GM18505 (cell line): ENCODE results near the gene TUG1.

Experiments
- ATAC-seq: cut with Tn5 transposase; IDR thresholded peaks from one replicate; pipeline ENCODE4 v1.9.1; 2021; ENCODE audit not compliant: unreplicated experiment
- POLR2A ChIP-seq: IDR thresholded peaks from 4 replicates; pipeline ENCODE4 v1.6.1; 2011; ENCODE audit warnings: borderline replicate concordance; ENCODE audit not compliant: insufficient read depth, insufficient read length; ENCODE audit errors: extremely low read depth

The TUG1 gene

DNA sequence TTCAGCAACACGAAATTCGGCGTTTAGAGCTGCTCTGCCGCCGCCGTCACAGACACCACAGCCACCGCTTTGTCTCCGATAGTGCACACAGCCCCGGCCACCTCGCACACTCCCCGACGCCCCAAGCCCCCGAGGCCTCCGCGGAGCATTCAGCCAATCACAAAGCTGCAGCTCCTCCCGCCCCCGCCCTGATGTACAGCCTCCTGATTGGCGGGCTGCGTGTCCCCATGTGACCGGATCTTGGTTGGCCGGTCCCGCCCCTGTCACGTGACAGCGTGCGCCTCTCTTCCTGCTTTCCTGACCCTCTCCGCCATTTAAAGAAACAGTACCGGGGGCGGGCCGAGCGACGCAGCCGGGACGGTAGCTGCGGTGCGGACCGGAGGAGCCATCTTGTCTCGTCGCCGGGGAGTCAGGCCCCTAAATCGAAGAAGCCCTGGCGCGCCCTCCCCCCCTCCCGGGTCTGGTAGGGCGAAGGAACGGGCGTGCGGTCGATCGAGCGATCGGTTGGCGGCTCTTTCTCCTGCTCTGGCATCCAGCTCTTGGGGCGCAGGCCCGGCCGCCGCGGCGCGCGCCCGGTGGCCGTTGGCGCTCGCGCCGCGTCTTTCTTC, at the start of gene TUG1:
Gene TUG1 (plus strand): TSS at position 342 of the 608 bp plus-strand sequence.
- TF ChIP-seq POLR2A: peak; percentile 80
- ATAC-seq: peak; percentile 80

DNA sequence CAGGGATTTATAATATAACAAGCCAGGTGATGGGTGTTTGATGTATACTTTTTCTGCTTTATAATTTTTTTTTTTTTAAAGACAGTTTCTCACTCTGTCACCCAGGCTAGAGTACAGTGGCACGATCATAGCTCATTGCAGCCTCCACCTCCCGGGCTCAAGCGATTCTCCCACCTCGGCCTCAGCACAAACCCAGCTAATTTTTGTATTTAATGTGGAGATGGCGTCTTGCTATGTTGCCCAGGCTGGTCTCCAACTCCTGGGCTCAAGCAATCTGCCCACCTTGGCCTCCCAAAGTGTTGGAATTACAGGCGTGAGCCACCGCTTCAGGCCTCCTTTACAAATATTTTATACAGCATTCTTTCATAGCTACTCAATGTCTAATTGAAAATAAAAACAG, 49.1 kb upstream of the TUG1 start:
- no peak for ATAC-seq
- TF ChIP-seq POLR2A: no peak

DNA sequence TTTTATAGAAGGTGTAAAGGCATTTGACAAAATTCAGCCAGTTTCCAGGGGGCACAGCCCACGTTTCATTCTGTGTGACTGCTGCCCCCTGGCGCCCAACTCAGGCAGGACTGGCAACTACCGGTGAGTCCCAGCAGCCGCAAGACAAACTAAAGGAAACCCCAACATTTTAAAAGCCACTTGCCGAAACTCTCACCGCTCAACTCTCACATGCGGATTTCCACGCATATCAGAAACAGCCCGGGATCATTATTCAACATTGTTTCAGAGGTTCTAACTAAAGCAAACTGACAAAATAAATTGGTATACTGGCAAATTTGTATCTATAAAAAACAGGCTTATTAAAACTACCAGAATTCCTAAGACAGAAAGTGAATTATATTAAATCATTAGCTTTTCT, 48.7 kb upstream of the TUG1 start:
- no peak for TF ChIP-seq POLR2A
- ATAC-seq: no peak

DNA sequence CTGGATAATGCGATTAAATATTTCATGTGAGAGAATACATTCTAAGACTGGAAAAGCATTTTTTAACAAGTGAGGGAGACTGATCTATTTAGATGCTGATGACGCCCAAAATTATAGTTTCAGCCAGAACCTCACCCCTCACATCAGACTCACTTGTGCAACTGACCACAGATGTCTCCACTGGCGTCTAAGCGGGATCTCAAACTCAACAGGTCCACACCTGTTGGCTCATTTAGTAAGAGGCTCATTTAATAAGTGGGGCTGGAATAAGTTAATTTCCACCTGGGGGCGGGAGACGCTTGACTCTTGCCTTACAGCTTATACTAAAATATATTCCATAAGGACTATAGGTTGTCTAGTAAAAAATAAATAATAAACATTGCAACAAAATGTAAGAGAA, 48.0 kb upstream of the TUG1 start:
- TF ChIP-seq POLR2A: no peak
- ATAC-seq: no peak

DNA sequence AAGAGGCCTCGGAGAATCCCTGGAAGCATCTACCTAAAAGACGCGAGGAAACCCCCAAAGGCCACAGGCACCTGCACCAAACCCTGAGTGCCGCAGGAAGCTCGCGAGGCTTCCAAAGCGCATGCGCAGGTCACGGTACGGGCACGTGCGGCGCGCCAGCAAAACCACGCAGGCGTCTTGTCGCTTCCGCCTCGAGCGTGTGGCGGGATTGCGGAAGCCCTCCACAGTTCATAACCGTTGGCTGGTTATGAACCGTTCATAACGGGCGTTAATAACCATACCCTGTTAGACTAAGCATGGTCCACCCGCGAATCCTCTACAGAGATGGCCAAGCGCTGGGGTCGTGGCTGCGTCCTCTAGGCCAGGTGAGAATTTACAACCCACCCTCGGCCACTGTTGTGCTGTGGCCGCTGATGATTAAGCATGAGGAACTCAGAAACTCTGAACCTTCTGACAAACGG, 46.9 kb upstream of the TUG1 start:
- TF ChIP-seq POLR2A: peak; percentile 91
- ATAC-seq: no peak

DNA sequence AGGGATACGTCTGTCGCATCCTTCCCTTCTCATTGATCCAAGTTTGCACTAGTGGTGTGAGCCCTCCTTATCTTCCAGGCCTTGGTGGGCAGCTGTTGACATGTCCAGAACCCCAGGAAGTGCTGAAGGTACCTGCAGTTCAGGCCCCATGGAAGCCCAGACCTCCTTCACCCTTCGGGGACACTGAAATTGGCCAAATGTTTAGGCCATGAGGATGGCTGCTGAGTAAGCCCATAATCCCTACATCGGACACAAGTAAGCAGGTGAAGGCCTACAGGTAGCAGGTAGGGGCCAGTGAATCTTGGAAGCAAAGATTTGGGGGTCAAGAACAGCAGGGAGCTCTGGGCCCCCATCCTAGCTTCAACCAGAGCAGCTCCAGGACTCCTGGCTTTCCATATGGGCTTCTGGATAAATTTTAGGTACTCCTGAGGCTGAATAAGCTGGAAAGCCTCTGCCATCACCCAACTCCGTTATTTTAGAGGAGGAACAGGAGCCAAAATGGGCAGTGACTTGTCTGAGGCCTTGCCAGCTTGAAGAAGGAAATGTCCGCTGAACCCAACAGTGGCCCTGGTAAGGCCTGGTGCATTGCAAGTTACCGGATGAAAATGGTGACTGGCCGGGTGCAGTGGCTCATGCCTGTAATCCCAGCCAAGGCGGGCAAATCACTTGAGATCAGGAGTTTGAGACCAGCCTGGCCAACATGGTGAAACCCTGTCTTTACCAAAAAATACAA, 45.7 kb upstream of the TUG1 start:
- no peak for ATAC-seq
- no peak for TF ChIP-seq POLR2A

DNA sequence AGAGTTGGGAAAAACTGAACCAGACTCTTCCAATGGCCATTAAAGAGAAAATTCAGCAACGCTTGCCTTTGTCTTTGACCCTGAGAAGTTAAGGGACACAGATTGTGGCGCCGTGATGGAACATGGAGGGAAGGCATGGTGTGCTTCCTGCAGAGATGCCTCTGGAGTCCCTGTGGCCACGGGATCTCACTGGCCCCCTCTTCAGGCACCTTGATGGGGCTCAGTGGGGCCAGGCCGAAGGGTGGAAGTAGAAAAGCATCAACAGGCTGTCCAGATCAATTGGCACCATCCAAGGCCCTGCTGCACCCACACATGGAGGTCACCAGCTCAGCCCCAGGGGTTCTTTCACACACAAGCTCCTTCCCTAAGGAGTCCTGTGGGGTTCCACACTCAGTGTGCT, 43.4 kb upstream of the TUG1 start:
- TF ChIP-seq POLR2A: no peak

DNA sequence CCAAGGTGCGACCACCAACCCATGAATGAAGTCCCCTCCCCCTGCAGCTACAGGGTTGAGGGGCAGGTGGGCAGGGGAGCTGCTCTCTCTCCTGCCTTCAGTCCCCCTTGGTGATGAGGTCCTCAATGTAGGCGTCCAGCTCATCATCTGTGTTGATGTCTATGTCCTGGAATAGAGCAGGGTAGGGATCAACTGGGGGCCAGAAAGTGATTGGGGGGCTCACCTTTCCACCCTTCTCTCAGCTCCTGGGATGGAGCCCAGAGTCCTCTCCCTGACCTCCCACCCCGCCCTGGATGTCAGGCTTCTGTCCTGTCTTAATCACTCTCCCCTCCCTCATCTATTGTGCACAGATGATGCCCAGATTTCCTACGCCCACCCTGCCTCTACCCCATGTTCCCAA, 42.4 kb upstream of the TUG1 start:
- no peak for ATAC-seq

More for the DNA sequence above, 43.4 kb upstream of the TUG1 start:
- ATAC-seq: no peak

DNA sequence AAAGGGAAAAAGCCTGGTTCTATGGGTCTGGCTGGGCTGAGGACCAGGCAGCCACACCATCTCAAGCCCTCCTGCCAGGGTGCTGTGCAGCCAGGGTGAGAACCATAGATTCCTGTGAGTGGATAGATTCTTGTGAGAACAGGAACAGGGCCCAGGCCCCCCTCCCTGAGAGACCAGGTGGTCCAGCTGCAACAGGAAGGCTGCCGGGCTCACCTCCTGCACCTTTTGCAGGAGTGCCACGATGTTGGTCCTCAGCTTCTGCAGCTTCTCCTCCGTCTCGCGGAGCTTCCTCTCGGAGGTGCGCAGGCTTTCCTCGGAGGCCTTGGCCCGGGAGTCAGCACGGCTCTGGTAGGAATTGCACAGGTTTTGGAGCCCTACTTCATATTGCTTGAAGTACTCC, 41.3 kb upstream of the TUG1 start:
- no peak for TF ChIP-seq POLR2A
- no peak for ATAC-seq

More for the DNA sequence above, 42.4 kb upstream of the TUG1 start:
- TF ChIP-seq POLR2A: no peak

DNA sequence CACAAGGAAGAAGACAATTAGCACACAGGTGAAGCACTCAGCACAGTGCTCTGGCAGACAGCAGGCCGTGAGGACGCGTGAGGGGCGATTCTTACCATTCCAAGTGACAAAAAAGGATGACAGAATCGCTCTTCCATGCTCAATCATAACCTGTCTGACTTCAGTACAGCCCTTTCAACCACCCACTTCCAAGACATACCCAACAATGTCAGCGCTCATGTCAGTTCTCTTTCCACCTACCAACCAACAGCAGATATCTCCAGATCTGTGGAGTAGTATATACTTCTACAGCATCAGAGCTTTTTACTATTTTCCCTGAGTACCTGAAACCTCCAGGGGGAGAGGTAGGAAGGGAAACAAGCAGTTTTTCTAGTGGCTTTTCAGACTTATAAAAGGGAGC, 40.7 kb upstream of the TUG1 start:
- ATAC-seq: no peak
- no peak for TF ChIP-seq POLR2A

DNA sequence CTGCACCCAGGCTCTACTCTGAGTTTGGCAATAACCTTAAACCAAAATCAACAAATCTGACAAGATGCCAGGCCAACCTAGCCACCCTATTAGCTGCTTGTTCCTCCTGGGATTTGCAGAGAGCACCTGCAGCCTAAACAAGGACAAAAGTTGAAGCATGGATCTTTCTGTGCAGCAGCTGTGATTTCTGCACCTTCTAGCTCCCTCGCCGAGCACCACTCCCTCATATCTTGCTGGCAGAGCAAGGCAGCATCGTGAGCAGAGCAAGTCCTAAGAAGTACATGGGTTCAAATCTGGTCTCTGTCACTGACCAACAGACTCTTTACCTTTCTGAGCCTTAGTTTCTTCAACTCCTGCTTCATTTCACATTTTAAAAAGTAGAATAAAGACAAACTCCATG, 38.8 kb upstream of the TUG1 start:
- no peak for ATAC-seq

DNA sequence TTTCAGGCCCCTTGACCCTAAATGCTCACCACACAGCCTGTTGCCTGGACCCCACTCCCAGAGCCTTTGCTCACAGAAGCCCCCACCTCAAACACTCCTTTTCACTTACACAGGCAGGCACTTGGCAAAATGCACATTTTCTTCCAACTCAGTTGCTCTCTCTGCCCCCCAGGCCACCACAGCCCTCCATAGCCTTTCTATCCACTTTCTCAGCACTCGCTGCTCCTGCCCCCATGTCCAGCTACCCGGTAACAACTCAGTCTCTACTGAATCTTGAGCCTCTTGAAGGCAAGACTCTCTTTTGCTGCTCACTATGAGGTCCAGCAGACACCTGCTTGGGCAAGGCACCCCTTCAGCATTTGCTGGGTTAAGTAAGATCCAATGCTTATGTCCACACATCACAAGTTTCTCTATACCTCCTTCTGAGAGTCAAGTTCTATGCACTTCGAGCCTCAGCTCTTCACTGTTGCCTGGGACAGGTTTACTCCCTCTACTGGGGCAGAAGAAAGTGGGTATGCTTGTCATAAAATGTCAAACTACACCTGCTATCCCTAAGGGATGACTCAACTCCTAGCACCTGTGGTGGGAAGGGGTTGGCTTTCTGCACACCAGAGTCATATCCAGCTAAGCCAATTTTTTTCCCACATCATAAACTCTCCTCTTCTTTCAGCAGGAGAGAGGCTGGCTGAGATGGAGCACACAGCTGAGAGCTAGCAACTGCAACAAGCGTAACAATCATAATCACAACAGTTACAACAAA, 37.3 kb upstream of the TUG1 start:
- TF ChIP-seq POLR2A: no peak
- no peak for ATAC-seq

More for the DNA sequence above, 38.8 kb upstream of the TUG1 start:
- no peak for TF ChIP-seq POLR2A

DNA sequence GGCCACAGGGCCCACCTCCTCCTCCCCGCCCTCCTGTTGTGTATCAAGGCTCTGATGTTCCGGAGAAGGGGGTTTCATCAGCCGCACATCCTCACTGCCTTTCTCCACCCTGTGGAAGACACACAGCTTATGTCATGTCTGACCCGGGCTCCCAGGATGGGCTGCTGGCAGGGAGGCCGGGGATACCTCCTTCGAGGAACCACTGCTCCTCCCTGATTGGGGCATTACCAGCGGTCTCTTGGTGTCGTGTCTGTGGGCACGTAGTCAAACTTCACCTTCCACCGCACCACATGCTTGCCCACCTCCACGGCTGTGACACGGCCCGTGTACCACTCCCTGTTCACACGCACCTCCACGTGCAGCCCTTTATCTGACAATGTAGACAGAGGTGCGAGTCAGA, 36.4 kb upstream of the TUG1 start:
- ATAC-seq: no peak
- TF ChIP-seq POLR2A: no peak

DNA sequence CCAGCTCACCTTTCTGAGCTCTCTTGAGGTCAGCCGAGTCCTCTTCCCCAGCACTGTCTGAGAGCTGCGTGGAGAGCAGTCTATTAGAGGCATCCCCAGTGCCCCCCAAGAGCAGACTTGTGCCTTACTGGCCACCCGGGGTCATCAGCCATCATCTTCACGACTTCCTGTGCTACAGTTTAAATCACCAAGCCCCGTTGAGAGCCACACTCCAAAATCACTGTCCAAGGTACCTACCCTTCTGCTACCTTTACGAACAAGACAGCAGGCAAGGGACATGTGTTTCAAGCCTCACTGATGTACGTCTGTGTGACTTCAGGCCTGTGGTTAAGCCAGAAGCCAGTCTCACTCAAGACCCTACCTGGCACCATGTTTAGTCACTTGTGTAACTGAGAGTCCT, 35.6 kb upstream of the TUG1 start:
- no peak for TF ChIP-seq POLR2A
- no peak for ATAC-seq

DNA sequence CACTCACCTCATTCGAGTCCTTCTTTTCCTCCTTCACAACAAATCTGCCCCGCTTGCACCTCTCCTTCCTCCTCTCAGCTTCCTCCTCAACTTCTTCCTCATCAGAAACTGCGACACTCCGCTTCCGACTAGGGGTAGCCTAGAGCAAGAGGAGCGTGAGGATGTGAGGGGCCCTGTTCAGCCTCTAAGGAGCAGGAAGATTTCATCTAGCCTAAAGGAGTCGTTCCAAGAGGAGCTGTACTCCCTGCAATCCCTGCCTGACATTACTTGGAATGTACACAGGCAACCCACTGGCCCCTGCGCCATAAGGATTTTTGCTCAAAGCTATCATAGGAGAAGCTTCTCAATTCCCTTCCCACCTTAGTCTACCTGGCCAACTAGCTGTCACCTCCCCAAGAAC, 35.0 kb upstream of the TUG1 start:
- ATAC-seq: no peak
- no peak for TF ChIP-seq POLR2A
